H9 (cell line): ENCODE measurements around the gene MYBBP1A. TPM values are rescaled to one million over a fixed set of nuclear protein-coding genes. Genes with fewer than 3 reads are reported as not detected.

Experiments used
- DNase-seq: peaks from one replicate; pipeline ENCODE4 v3.0.0-alpha.2; 2017
- H2AFZ ChIP-seq: one replicate; pipeline ENCODE4 v1.6.1; 2013; ENCODE audit warnings: mild to moderate bottlenecking, low read length, control low read depth, moderate library complexity
- H2AK5ac ChIP-seq: 2 replicates; pipeline ENCODE4 v1.6.1; 2013; ENCODE audit warnings: low read length, control low read depth, mixed read lengths; ENCODE audit not compliant: insufficient read length
- H2BK120ac ChIP-seq: one replicate; pipeline ENCODE4 v1.6.1; 2013; ENCODE audit warnings: low read depth, mild to moderate bottlenecking, low read length, control low read depth, inconsistent platforms; ENCODE audit not compliant: poor library complexity, severe bottlenecking
- H2BK12ac ChIP-seq: 2 replicates; pipeline ENCODE4 v1.6.1; 2013; ENCODE audit warnings: low read length, control low read depth, mixed read lengths, low read depth; ENCODE audit not compliant: insufficient read length
- H2BK15ac ChIP-seq: 2 replicates; pipeline ENCODE4 v1.6.1; 2013; ENCODE audit warnings: low read depth, low read length, control low read depth
- H2BK20ac ChIP-seq: one replicate; pipeline ENCODE4 v1.6.1; 2013; ENCODE audit warnings: low read depth, mild to moderate bottlenecking, low read length, control low read depth, inconsistent platforms; ENCODE audit not compliant: poor library complexity, severe bottlenecking
- H2BK5ac ChIP-seq: 2 replicates; pipeline ENCODE4 v1.6.1; 2013; ENCODE audit warnings: low read length, control low read depth, mixed read lengths; ENCODE audit not compliant: insufficient read length
- H3K14ac ChIP-seq: 2 replicates; pipeline ENCODE4 v1.6.1; 2013; ENCODE audit warnings: low read length, control low read depth; ENCODE audit not compliant: insufficient read depth
- H3K18ac ChIP-seq: 2 replicates; pipeline ENCODE4 v1.6.1; 2013; ENCODE audit warnings: low read depth, mild to moderate bottlenecking, mixed read lengths, low read length, control low read depth; ENCODE audit not compliant: insufficient read length
- H3K23ac ChIP-seq: 2 replicates; pipeline ENCODE4 v1.6.1; 2013; ENCODE audit warnings: low read length, control low read depth, mixed read lengths, low read depth; ENCODE audit not compliant: insufficient read length
- H3K23me2 ChIP-seq: 2 replicates; pipeline ENCODE4 v1.6.1; 2013; ENCODE audit warnings: low read depth, mild to moderate bottlenecking, mixed read lengths, low read length, control low read depth; ENCODE audit not compliant: insufficient read length, poor library complexity, severe bottlenecking
- H3K27ac ChIP-seq: 2 replicates; pipeline ENCODE4 v1.5.1; 2013; ENCODE audit warnings: low read length, control low read depth, mixed read lengths, low read depth; ENCODE audit not compliant: insufficient read length
- H3K27me3 ChIP-seq: 2 replicates; pipeline ENCODE4 v1.6.1; 2013; ENCODE audit warnings: low read length, control low read depth, inconsistent platforms; ENCODE audit not compliant: insufficient read depth
- H3K4ac ChIP-seq: 2 replicates; pipeline ENCODE4 v1.6.1; 2013; ENCODE audit warnings: low read depth, mild to moderate bottlenecking, control low read depth, inconsistent platforms, low read length, moderate library complexity
- H3K4me1 ChIP-seq: 2 replicates; pipeline ENCODE4 v1.6.1; 2013; ENCODE audit warnings: low read length, control low read depth, inconsistent platforms; ENCODE audit not compliant: insufficient read depth
- H3K4me2 ChIP-seq: 2 replicates; pipeline ENCODE4 v1.6.1; 2013; ENCODE audit warnings: low read length, control low read depth, mixed read lengths; ENCODE audit not compliant: insufficient read length, insufficient read depth
- H3K56ac ChIP-seq: 2 replicates; pipeline ENCODE4 v1.6.1; 2013; ENCODE audit warnings: low read depth, mild to moderate bottlenecking, mixed read lengths, low read length, control low read depth; ENCODE audit not compliant: insufficient read length
- H3K79me1 ChIP-seq: 2 replicates; pipeline ENCODE4 v1.6.1; 2013; ENCODE audit warnings: low read depth, mild to moderate bottlenecking, moderate library complexity, low read length, control low read depth, inconsistent platforms; ENCODE audit not compliant: insufficient read depth, poor library complexity, severe bottlenecking
- H3K79me2 ChIP-seq: 2 replicates; pipeline ENCODE4 v1.6.1; 2013; ENCODE audit warnings: low read length, control low read depth, inconsistent platforms; ENCODE audit not compliant: insufficient read depth
- H3K9ac ChIP-seq: 2 replicates; pipeline ENCODE4 v1.6.1; 2013; ENCODE audit warnings: low read length, control low read depth, mixed read lengths; ENCODE audit not compliant: insufficient read length; ENCODE audit errors: extremely low read depth
- H3K9me3 ChIP-seq: one replicate; pipeline ENCODE4 v1.6.1; 2013; ENCODE audit warnings: low read depth, low read length, inconsistent platforms; ENCODE audit not compliant: control insufficient read depth
- H3T11ph ChIP-seq: one replicate; pipeline ENCODE4 v1.6.1; 2013; ENCODE audit warnings: mild to moderate bottlenecking, low read length, control low read depth, inconsistent platforms
- H4K20me1 ChIP-seq: one replicate; pipeline ENCODE4 v1.6.1; 2013; ENCODE audit not compliant: control insufficient read depth, insufficient read length, insufficient read depth
- H4K5ac ChIP-seq: 2 replicates; pipeline ENCODE4 v1.6.1; 2013; ENCODE audit warnings: low read depth, mild to moderate bottlenecking, mixed read lengths, low read length, control low read depth; ENCODE audit not compliant: insufficient read length
- H4K8ac ChIP-seq: replicated peaks from 2 replicates; pipeline ENCODE4 v1.6.1; 2013; ENCODE audit warnings: low read length, control low read depth, mixed read lengths, low read depth; ENCODE audit not compliant: insufficient read length
- H4K91ac ChIP-seq: 2 replicates; pipeline ENCODE4 v1.6.1; 2013; ENCODE audit warnings: low read depth, mild to moderate bottlenecking, moderate library complexity, mixed read lengths, low read length, control low read depth; ENCODE audit not compliant: insufficient read length
- H3K27ac Mint-ChIP-seq, 3 experiments: 2 replicates in 2 of 3; 3 replicates in 1 of 3; pipeline ENCODE4 v1.8.0; 2020 to 2021; ENCODE audit warnings: mixed read lengths in 3 of 3, mild to moderate bottlenecking in 1 of 3, moderate library complexity in 1 of 3
- H3K27me3 Mint-ChIP-seq: 2 replicates; pipeline ENCODE4 v1.8.0; 2021; ENCODE audit warnings: low read depth, mild to moderate bottlenecking, moderate library complexity, mixed read lengths
- H3K36me3 Mint-ChIP-seq, 3 experiments: 2 replicates in 2 of 3; 3 replicates in 1 of 3; pipeline ENCODE4 v1.8.0; 2020 to 2021; ENCODE audit warnings: low read depth in 3 of 3, mixed read lengths in 3 of 3; ENCODE audit not compliant: insufficient read depth in 1 of 3
- H3K4me1 Mint-ChIP-seq, 2 experiments: 2 replicates each; pipeline ENCODE4 v1.8.0; 2020; ENCODE audit warnings: mixed read lengths in 2 of 2
- H3K4me3 Mint-ChIP-seq, 2 experiments: 2 replicates in 1 of 2; 3 replicates in 1 of 2; pipeline ENCODE4 v1.8.0; 2020 to 2021; ENCODE audit warnings: mild to moderate bottlenecking in 2 of 2, mixed read lengths in 2 of 2, moderate library complexity in 1 of 2
- H3K9me3 Mint-ChIP-seq, 2 experiments: 2 replicates in 1 of 2; 3 replicates in 1 of 2; pipeline ENCODE4 v1.8.0; 2020; ENCODE audit warnings: mild to moderate bottlenecking in 2 of 2, mixed read lengths in 2 of 2, moderate library complexity in 1 of 2
- CTCF ChIP-seq: fragments of 200-600 bp; sonication (generic); conservative IDR thresholded peaks from 3 replicates; pipeline ENCODE4 v1.8.0; 2021; ENCODE audit warnings: antibody characterized with exemption, mild to moderate bottlenecking
- WGBS: extraction: QIAGEN DNeasy Blood & Tissue Kit; methylation state at CpG from one replicate; pipeline ENCODE4 v1.1.7; 2013; ENCODE audit warnings: missing lambda C conversion rate, low lambda C conversion rate, mixed read lengths; ENCODE audit not compliant: insufficient read length; ENCODE audit errors: extremely low coverage; 5-methylcytosine and 5-hydroxymethylcytosine counted together
- total RNA-seq: library from RNA; stranded (reverse); gene quantifications from 2 replicates; pipeline ENCODE4 v1.2.1, GENCODE V29; 2021

Gene MYBBP1A
- total RNA-seq, 1 experiment from 2014 or later: 181 TPM

GRCh38 chr17:4562015-4562969, 7.1 kb upstream of the MYBBP1A start:
- Mint-ChIP-seq H3K27me3 (peaks cover 17% of the 10 kb centered on the region), H3K36me3 (no peaks in the 10 kb centered on the region), H3K4me3 (no peak overlapping the region), H3K9me3 (no peaks in the 10 kb centered on the region), H3K4me1 (peaks cover 21 to 25% of the 10 kb centered on the region in 2 experiments), H3K27ac (no peak overlapping the region; a peak in 2 of 7 replicates)
- no peaks in the 10 kb centered on the region for H3K23me2 ChIP-seq
- H3K4ac ChIP-seq: no peak overlapping the region
- WGBS: no CpG with 5 or more reads among the region's 8 CpGs
- H2BK12ac ChIP-seq: no peak overlapping the region
- H4K8ac ChIP-seq: no peak overlapping the region
- no peak overlapping the region for H2BK20ac ChIP-seq
- no peak overlapping the region for H4K5ac ChIP-seq
- no peak overlapping the region for H3K14ac ChIP-seq
- DNase-seq: no peak
- no peak overlapping the region for H2BK5ac ChIP-seq
- no peak overlapping the region for H3K9ac ChIP-seq
- no peak overlapping the region for H2AFZ ChIP-seq
- H3K9me3 ChIP-seq: no peaks in the 10 kb centered on the region
- no peak overlapping the region for H4K91ac ChIP-seq
- H3K18ac ChIP-seq: no peak overlapping the region
- no peaks in the 10 kb centered on the region for H3K79me2 ChIP-seq
- H2BK120ac ChIP-seq: no peak overlapping the region
- TF ChIP-seq CTCF: no peak
- no peaks in the 10 kb centered on the region for H4K20me1 ChIP-seq
- no peak overlapping the region for H2BK15ac ChIP-seq
- H3K56ac ChIP-seq: no peak overlapping the region
- H3K79me1 ChIP-seq: no peaks in the 10 kb centered on the region
- H3K27me3 ChIP-seq: no peaks in the 10 kb centered on the region
- no peak overlapping the region for H3K4me2 ChIP-seq
- H3K23ac ChIP-seq: no peak overlapping the region
- H2AK5ac ChIP-seq: no peak overlapping the region
- no peak overlapping the region for H3T11ph ChIP-seq
- no peaks in the 10 kb centered on the region for H3K4me1 ChIP-seq
- H3K27ac ChIP-seq: no peak overlapping the region
